H1 (cell line): Measurements from ENCODE around the gene FAM228B. TPM values are rescaled to one million over a fixed set of nuclear protein-coding genes. Genes with fewer than 3 reads are reported as not detected.

Experiments
- ATF3 ChIP-seq: IDR thresholded peaks from 2 replicates; pipeline ENCODE4 v1.6.1; 2011; ENCODE audit warnings: low read depth, mild to moderate bottlenecking, low read length; ENCODE audit not compliant: insufficient read depth
- CHD1 ChIP-seq: IDR thresholded peaks from 2 replicates; pipeline ENCODE4 v1.6.1; 2012; ENCODE audit warnings: low read depth, low read length, improper control_type of control experiment
- FOSL1 ChIP-seq: IDR thresholded peaks from 2 replicates; pipeline ENCODE4 v1.6.1; 2011; ENCODE audit warnings: mild to moderate bottlenecking, low read depth, low read length, moderate library complexity; ENCODE audit not compliant: insufficient read depth
- KDM4A ChIP-seq: IDR thresholded peaks from one replicate; pipeline ENCODE4 v1.7.1; 2012; ENCODE audit warnings: low read depth, mild to moderate bottlenecking, moderate library complexity, low read length, inconsistent platforms; ENCODE audit not compliant: severe bottlenecking
- KDM5A ChIP-seq: fragments of 200-600 bp; IDR thresholded peaks from 2 replicates; pipeline ENCODE4 v1.7.1; 2012; ENCODE audit warnings: mild to moderate bottlenecking, low read length, inconsistent platforms, mixed read lengths
- POU5F1 ChIP-seq: IDR thresholded peaks from 2 replicates; pipeline ENCODE4 v1.6.1; 2011; ENCODE audit warnings: low read depth, mild to moderate bottlenecking, low read length, moderate library complexity
- ZNF274 ChIP-seq: IDR thresholded peaks from 2 replicates; pipeline ENCODE4 v1.7.0; 2012; ENCODE audit warnings: low read length, borderline replicate concordance; ENCODE audit errors: extremely low read depth
- polyA plus RNA-seq, 7 experiments: library from polyadenylated mRNA; depleted of rRNA in 3 of 7; stranded (reverse) in 5 of 7; unstranded in 2 of 7; fragments of >200 nt in 5 of 7; fragments of 200-250 nt in 2 of 7; gene quantifications; 1 replicate in 5 of 7; 2 replicates in 1 of 7; 4 replicates in 1 of 7; pipeline versions ENCODE4 v1.2.1 to v1.2.3, GENCODE V29; 2011 to 2013; ENCODE audit warnings: missing spikeins in 2 of 7, mixed read lengths in 2 of 7
- total RNA-seq: library from RNA; stranded (reverse); fragmentation: NEBNext Ultra II Directional; extraction: Animal tissue kit (Norgen Biotek cat#: 25700); gene quantifications from 2 replicates; pipeline ENCODE4 v1.2.1, GENCODE V29; 2021
- TF ChIP-seq, protein P1 (sequence below), 3 experiments: IDR thresholded peaks; 1 replicate in 2 of 3; 2 replicates in 1 of 3; pipeline versions ENCODE4 v1.5.1 to v1.6.1; 2011; ENCODE audit warnings: low read length in 3 of 3, mild to moderate bottlenecking in 3 of 3, inconsistent platforms in 2 of 3, low read depth in 1 of 3, moderate library complexity in 1 of 3; ENCODE audit not compliant: insufficient read depth in 1 of 3; ENCODE audit errors: control extremely low read depth in 1 of 3

The FAM228B gene
- total and polyA plus RNA-seq, 2 of the 8 experiments (the other 6 are each of a cell fraction or from before 2014, with no cell fraction given), result 1.4 to 3.2 TPM

DNA sequence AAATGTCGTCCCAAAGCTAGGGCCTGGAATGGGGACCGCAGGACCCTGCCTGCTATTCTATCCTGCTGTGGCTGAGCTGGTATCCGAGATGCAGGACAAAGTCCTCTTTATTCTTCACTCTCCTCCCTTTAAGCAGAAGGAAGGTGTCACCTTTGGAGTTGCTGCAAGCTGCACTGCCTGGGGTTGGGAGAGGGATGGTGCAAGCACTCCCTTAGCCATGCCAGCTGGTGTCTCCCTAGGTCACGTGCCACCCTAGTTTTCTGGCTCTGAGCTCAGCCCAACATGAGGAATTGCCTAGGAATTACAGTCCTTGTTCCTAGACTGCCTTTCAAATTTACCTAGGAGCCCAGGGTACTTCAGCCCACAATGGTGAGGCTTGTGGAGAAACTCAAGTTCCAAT, 30.2 kb downstream of the FAM228B start (continued):
- TF ChIP-seq, protein P1, sequence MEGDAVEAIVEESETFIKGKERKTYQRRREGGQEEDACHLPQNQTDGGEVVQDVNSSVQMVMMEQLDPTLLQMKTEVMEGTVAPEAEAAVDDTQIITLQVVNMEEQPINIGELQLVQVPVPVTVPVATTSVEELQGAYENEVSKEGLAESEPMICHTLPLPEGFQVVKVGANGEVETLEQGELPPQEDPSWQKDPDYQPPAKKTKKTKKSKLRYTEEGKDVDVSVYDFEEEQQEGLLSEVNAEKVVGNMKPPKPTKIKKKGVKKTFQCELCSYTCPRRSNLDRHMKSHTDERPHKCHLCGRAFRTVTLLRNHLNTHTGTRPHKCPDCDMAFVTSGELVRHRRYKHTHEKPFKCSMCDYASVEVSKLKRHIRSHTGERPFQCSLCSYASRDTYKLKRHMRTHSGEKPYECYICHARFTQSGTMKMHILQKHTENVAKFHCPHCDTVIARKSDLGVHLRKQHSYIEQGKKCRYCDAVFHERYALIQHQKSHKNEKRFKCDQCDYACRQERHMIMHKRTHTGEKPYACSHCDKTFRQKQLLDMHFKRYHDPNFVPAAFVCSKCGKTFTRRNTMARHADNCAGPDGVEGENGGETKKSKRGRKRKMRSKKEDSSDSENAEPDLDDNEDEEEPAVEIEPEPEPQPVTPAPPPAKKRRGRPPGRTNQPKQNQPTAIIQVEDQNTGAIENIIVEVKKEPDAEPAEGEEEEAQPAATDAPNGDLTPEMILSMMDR (IDR thresholded peaks at IDR 0.05; ENCODE audit: control extremely low read depth in 1 of 3, insufficient read depth in 1 of 3, low read depth in 1 of 3, low read length in 3 of 3), result no peak
- TF ChIP-seq KDM5A (no peak), ATF3 (no peak), POU5F1 (no peak), ZNF274 (no peak), FOSL1 (no peak), KDM4A (no peak), CHD1 (no peak)
